A172 (cell line): ENCODE measurements around the gene MINDY3. TPM values are rescaled to one million over a fixed set of nuclear protein-coding genes. Genes with fewer than 3 reads are reported as not detected.
"Not testable (repeated sequence)": the region's sequence is repeated elsewhere in the genome, so short reads cannot be mapped to it uniquely, and the experiment has no call there.

ENCODE experiments used
- DNase-seq: peaks from one replicate; pipeline ENCODE4 v3.0.0-alpha.2; 2015; ENCODE audit warnings: low spot score
- total RNA-seq: library from RNA; depleted of rRNA; stranded (reverse); fragments of >200 nt; shearing (Covaris generic); gene quantifications from 2 replicates; pipeline ENCODE4 v1.2.3, GENCODE V29; 2014

MINDY3 gene
- total RNA-seq, 1 experiment from 2014 or later, result 18.6 TPM

DNA sequence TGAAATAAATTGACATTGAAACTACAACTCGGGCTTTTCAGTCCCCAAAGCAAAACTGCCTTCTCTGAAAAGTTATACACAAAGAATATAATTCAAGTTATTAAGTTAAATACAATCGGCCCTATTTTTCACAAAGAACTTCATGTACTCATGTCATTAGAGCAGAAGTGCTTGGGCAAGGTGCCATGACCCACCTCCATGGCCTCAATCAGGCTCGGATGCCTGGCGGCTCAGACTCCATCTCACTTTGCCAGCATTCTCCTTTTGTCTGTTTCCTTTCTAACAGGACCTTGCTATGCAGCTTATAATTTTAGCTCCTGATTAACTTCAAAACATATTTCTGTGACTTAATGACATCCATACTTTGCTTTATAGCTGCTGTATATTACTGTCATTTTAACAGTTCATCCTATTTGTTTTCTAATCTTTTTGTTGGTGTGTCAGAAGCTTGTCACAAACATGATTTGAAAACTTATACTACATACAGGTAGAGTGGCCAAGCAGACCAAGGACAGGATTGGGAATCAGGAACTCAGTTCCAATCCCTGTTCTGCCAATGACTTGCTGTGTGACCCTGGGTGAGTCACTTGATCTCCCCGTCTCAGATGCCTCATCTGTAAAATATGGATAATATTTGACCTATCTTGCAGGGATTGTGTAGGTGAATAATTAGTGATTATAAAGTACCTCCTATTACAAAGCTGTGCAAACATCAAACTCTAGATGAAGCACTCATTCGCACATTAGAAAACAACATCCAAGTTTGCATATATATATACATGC is 79.8 kb downstream of the MINDY3 start:
- DNase-seq, result no peak

DNA sequence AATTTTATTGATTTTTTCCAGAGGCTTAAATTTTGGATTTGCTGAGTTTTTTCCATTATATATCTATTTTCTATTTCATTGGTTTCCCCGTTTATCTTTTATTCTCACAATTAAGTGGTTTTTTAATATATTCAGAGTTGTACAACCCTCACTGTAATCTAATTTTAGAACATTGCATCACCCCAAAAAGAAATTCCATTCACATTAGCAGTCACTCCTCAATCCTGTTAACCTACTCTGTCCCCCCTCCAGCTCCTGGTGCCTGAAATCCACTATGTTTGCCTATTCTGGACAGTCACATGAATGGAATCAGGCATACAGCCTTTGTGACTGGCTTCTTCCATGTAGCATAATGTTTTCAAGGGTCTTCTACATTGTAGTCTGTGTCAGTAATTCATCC is 84.8 kb downstream of the MINDY3 start:
- DNase-seq, result peak; percentile 38

DNA sequence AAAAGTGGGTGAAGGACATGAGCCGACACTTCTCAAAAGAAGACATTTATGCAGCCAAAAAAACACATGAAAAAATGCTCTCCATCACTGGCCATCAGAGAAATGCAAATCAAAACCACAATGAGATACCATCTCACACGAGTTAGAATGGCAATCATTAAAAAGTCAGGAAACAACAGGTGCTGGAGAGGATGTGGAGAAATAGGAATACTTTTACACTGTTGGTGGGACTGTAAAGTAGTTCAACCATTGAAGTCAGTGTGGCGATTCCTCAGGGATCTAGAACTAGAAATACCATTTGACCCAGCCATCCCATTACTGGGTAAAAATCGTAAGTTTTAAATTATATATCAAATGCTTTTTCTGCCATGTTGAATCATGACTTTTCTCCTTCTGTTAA is 85.8 kb downstream of the MINDY3 start:
- DNase-seq, result not testable (repeated sequence)

DNA sequence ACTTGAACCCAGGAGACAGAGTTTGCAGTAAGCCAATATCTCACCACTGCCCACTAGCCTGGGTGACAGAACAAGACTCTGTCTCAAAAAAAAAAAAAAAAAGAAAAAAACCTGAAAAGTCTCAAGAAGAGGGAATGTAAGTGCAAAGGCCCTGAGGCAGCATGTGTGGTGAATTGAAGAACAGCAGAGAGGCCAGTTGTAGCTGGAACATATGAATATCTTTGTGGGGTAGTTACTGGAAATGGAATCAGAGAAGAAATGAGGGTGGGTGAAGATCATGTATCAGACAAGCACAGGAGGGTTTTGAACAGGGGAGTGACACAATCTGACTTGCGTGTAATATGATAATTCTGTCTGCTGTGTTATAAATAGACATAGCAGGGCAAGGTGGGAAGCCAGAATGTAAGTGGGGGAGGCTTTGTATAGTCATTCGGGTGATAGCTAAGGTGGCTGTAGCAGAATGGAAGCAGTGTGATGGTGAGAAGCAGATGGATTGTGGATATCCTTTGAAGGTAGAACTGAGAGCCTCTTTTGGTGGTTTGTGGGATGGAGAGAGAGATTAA is 95.3 kb downstream of the MINDY3 start:
- no peak for DNase-seq

DNA sequence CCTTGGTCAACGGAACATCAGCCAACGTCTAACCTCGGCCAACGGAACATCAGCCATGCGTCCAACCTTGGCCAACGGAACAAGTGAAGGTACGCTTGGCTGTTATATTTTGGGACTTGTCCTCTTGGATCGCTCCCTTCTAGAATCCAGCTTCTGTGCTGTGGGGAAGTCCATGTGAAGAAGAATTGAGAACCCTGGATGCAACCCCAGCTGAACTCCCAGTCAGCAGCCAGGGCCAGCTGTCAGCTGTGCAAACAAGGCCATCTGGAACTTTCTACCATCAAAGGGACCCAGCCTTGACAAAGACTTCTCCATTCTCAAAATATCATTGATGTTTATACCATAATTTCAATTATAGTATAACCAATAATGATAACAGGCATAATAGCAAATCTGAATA is 97.3 kb downstream of the MINDY3 start:
- DNase-seq, result no peak

DNA sequence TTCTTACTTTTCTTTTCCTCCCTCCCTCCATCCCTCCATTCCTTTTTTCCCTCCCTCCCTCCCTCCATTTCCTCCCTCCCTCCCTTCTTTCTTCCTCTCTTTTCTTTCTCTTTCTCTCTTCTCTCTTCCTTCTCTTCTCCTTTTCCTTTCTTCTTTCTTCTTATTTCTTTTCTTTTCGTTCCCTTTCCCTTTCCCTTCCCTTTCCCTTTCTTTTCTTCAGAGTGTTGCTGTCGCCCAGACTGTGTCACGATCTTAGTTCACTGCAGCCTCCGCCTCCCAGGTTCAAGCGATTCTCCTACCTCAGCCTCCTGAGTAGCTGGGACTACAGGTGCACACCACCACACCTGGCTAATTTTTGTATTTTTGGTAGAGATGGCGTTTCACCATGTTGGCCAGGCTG is 98.1 kb downstream of the MINDY3 start:
- DNase-seq, result not testable (repeated sequence)

DNA sequence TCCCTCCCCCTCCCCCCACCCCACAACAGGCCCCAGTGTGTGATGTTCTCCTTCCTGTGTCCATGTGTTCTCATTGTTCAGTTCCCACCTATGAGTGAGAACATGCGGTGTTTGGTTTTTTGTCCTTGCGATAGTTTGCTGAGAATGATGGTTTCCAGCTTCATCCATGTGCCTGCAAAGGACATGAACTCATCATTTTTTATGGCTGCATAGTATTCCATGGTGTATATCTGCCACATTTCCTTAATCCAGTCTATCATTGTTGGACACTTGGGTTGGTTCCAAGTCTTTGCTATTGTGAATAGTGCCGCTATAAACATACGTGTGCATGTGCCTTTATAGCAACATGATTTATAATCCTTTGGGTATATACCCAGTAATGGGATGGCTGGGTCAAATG is 99.1 kb downstream of the MINDY3 start:
- DNase-seq, result not testable (repeated sequence)

DNA sequence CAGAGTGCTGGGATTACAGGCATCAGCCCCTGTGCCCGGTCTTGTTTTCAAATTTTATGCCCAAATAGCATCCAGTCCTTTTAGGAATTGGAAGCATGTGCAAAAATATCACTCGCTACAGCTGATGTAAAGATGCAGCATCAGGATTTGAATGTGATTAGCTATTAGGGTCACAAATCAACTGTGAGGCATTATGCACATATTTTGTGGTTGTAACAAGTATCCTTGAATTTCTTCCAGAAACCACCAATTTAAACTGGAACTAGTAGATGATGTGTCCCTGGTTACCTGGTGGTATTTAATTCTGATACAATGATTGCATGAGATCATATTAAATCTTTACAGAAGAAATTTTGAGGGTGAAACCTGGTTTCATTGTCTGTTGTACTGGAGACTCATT is 99.6 kb downstream of the MINDY3 start:
- no peak for DNase-seq

DNA sequence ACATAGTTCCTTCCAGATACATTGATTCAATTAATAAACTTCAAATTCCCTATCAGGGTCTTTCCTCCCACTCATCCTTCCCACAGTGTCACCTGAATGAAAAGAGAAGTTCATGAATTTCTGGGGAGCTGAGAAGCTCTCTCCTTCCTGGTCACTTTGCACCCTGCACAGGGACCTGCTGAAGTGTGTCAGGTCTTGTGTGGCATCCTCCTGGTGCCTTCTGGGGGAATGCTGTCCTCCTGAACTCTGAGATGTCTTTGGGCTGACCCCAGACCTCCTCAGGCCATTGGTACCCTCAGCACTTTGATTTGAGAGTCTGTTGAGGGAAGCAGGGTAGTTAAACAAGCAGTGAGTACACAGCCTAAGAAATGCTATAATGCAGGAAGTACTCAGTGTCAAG is 101.0 kb downstream of the MINDY3 start:
- no peak for DNase-seq

DNA sequence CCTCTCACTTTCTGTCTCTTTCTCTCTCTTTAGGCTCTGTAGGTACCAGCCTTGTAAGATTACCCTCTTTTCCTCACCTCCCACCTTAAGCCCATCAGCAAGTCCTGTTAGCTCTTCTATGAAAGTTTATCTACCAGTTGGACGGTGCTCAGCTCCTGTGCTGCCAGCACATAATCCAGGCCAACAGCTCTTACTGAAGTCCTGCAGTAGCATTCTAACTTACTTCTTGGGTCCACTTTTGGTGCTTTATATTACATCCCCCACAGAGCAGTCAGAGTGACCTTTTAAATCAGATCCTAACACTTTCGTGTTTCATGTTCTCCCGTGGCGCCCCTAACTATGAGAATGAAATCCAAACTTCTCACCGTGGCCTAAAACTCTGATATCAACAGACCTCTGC is 101.7 kb downstream of the MINDY3 start:
- no peak for DNase-seq

DNA sequence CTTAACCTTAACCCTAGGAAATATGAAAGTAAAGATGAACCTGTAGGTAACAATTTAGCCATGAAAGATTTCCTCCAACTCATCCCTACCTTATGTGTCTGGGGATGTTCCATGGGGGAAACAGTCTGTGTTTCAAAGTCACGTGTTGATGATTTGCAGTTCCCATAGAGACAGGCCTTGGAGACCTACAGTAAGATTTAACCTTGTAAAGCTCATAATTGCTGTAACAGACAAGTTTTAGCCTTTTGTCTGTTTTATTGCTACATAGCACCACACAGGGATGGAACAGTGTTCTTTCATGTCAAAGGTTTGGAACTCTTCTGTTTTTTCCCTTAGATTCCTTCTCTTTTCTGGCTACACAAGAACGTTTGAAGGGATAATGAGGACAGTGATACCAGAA is 105.4 kb downstream of the MINDY3 start:
- no peak for DNase-seq

DNA sequence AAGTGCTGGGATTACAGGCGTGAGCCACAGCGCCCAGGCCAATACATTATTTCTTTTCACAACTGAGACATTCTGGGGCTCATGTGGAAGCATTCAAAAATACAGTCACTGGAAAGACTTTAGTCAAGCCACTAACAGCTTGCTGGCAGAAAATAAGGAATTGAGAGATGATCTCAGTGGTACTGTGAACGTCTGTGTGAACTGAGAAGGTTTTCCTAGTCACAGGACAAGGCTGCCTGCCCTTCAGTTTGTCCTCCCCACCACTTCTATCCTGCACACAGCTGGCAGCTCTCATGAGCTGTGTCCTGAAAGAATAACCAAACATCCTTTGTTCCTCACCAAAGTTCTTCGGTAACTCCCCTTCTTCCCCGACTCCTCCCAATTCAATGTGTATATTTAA is 109.3 kb downstream of the MINDY3 start:
- DNase-seq, result no peak

DNA sequence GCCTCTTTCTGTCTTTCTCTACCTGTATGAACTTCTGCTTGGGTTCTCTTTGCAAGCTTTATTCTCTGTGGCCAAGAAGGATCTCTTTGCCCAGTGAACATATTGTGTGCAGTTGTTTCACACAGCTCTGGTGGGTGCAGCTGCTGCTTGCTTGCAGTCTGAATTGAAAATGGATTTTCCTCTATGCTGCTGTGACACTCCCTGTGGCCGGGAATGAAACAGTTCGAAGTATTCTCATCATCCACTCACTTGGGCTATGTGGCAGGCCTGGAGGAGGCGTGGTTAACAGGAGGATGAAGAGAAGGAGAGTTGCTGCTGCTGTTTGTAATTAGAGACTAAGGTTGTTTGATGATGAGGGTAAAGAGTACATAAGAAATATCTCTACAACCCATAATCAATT is 112.2 kb downstream of the MINDY3 start:
- no peak for DNase-seq

DNA sequence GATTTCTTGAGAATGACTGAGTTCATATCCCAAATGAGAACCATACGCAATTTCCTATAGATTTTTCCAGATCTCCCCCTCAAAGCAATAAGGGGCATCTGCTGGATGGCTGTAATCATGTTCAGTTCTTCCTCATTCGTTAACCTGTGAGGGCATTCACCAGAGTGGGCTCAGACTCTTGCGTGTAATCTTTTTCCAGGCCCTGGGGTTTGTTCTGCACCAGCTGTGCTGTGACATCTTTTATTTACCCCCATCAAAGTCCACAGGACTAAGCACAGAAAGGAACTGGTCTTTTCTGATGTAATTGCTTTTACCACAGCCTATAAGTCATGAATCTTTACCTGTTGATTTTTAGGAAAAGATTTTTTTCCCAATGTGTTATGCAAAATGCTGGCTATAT is 112.7 kb downstream of the MINDY3 start:
- DNase-seq, result no peak

DNA sequence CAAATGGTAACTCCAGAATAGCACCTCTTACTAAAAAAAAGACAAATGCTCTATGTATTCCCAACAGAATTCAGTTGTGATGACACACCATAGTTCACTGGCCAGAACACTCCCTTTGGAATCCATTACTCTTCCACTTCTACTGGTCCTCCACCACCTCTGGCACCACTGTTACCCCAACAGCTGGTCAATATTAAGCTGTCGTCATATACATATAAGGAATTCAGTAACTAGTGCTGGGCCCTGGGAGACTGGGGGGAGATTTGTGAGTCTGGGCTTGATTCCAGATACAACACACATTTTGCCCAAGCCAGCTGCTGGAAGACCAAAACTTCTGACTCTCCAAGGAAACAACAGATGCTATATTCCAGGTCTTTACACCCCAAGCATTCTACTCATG is 114.6 kb downstream of the MINDY3 start:
- no peak for DNase-seq

DNA sequence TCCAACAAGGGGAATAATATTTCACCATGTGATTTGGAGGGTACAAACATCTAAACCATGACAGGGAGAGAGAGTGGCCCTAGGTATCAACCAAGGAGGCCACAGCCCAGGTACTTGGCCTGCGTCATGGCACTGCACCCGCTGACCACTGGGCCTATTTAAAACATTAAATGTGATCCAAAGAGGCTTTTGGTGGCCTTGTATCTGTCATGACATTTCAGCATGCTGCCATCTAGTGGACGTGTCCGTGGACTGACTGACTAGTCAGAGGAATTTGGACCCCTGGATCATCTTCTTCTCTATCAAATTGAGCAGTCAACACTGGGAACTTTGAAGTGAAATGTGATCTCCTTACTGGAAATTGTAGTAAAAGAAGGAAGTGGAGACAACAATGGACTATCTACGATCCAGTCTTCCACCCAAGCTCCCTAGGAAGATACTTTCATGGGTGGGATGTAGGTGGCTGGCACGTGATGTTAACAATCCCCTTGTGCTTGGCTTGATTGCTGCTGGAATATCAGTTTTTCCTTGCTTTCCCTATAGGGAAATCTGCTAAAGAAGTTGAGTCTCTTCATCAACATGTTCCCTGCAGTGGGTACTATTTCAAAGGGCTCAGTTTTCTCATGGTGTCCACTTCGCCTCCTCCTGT is 116.0 kb downstream of the MINDY3 start:
- DNase-seq, result peak; percentile 54

DNA sequence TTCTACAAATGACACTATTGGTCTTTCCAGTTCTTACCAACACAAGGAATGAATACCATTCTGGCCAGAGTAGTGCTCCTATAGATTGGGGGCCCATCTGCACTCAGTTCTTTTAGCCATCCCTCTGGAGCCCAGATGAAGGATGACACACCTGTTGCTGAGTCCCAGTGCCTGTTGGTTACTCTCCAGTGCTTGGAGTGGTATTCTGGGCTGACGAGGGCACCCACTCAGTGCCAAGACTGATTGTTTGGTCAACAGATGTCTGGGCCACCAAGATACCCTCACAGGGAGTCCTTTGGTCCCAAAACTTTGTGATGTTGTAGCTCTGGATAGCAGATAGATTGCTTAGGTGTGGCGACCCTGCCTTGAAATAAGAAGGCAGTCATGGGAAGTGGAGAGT is 116.9 kb downstream of the MINDY3 start:
- DNase-seq, result no peak

DNA sequence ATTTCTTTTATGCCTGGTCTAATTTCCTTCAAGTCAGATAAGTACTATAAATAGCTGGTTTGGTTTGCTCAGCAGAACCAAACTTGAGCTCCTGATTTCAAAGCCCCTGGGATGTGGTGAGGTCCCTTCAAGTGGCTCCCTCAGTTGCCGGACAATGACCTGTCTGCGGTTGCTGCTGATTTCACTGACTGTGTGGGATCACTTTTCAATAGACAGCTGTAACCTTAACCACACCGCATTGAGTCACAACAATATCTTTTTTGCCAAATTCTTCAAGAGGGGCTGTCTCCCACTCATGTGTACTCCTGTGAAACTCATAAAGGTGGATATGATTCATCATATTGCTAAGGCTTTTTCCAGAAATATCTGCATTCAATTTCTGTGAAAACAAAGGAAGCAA is 117.5 kb downstream of the MINDY3 start:
- no peak for DNase-seq

DNA sequence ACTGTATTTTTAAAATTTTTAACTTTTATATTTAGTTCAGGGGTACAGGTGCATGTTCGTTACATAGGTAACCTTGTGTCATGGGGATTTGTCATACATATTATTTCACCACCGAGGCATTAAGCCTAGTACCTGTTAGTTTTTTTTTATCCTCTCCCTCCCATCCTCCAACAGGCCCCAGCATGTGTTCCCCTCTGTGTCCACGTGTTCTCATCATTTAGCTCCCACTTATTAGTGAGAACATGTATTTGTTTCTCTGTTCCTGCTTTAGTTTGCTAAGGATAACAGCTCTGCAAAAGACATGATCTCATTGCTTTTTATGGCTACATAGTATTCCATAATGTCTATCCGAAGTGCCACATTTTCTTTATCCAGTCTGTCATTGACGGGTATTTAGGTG is 118.2 kb downstream of the MINDY3 start:
- DNase-seq, result no peak

DNA sequence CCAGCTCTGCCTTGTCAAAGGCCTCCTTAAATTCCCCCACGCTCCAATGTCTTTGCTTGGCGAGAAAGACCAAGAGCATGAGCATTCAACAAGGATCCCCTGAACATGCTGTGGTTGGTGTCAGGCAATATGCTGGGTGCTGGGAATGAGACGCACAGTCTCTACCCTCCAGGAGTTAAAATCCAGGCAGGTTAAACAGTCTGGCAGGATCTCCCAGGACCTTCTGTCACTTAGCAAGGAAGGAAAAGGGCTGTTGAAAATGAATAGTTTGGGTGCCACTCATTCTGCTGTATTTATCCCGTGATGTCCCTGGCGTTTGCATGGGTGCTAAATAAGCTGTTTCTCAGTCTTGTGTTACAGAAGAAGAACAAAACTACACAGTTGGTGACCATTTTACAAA is 118.7 kb downstream of the MINDY3 start:
- DNase-seq, result no peak

DNA sequence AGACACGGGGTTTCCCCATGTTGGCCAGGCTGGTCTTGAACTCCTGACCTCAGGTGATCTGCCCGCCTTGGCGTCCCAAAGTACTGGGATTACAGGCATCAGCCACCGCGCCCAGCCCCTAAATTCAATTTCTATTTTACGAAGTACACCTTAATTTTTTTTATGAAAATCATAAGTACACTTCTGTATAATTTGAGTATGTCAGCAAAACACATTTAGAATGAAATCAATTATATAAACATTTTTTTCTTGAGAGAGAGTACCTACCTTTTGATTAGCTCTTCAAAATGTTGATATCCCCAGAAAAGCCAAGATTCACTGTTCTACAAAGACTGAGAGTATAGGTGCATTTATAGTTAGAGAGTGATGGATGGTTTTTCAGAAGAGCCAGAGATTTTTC is 120.0 kb downstream of the MINDY3 start:
- DNase-seq, result no peak

DNA sequence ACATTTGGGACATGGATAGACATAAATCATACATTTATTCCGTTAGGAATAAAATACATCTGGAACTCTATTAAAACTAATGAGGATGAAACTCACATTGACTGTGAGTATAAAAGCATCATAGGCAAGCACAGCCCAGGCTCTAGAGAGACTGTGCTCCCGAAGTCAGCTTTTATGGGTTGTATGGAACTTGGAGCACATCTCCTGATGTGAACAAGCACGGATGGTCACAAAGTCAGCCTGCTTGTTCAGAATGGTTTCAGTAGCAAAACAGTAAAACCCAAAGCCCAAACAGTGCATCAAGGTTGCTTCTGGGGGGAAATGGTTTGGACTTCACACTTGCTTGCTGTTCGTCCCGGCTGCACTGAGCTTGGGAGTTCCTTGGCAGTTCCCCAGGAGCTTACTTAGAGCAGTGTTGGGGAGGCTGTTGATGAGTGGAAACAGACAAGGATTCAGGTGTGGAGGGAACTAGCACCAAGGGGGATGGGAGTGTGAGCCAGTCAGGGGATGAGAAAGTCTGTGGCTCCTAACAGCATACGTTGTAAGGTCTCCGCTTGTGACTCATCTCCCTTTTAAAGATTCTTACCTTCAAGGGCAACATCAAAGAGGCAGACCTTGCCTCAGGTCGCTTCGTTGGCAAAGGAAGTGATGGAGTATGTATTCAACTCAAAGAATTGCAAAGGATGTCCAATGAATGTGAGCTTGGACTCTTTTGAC is 120.9 kb downstream of the MINDY3 start:
- no peak for DNase-seq
